ENCODE results near the gene KRTAP10-10.
A peak's percentile ranks its signal among the peaks of the same experiment; 100 is the strongest.
"Not testable (repeated sequence)": the region's sequence is repeated elsewhere in the genome, so short reads cannot be mapped to it uniquely, and the experiment has no call there.

Gene KRTAP10-10

DNA sequence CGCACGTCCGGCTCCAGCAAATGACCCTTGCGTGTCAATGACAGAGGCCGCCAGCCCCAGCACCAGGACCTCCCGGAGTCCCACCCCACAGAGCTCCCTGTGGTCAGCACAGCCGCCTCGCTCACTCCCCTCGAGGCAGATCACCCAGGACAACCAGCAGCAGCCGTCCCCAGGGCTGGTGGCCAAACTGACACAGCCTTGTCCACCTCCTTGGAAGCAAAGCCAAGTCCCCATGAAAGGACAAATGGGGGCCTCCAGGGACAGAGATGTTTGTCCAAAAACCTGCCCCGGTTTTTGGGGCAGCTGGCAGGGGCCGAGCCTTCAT, 2.1 kb downstream of the KRTAP10-10 start:
- in situ Hi-C loops (cut with HindIII; ENCODE audit: low pct_unique_long_range_greater_than_20kb, low sequenced_read_pairs), result no loop called here
- DNase-seq (ENCODE audit: low read depth in 1 of 2, low spot score in 1 of 2), result no peak
- TF ChIP-seq JUND (IDR thresholded peaks at IDR 0.05; ENCODE audit: low read depth), result no peak

DNA sequence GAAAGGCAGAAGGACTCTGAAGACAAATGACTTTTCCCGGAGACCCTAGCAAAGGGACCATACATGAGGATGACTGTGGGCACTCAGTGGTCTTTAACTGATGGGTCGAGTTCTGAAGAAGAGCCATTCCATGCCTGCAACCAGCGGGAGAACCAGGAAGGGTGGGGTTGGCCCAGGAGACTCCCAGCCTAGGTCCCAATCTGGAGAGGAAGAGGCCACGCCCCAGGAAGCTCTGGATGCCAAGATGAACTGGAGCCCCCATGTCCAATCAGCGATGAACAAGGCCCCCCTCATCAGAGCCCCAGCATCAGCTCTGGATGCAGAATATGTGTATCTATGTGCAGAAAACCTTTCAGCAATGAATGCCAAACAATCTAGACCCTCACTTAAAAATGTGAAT, 3.6 kb downstream of the KRTAP10-10 start:
- TF ChIP-seq JUND (IDR thresholded peaks at IDR 0.05; ENCODE audit: low read depth), result no peak
- DNase-seq (ENCODE audit: low read depth in 1 of 2, low spot score in 1 of 2), result no peak
- in situ Hi-C loops (cut with HindIII; ENCODE audit: low pct_unique_long_range_greater_than_20kb, low sequenced_read_pairs), result no loop called here

GRCh38 chr21:44643741-44644310, 6.7 kb downstream of the KRTAP10-10 start:
- in situ Hi-C loops (cut with HindIII; ENCODE audit: low pct_unique_long_range_greater_than_20kb, low sequenced_read_pairs), result no loop called here
- no peak for TF ChIP-seq JUND (IDR thresholded peaks at IDR 0.05; ENCODE audit: low read depth)
- DNase-seq (ENCODE audit: low read depth in 1 of 2, low spot score in 1 of 2), result no peak

DNA sequence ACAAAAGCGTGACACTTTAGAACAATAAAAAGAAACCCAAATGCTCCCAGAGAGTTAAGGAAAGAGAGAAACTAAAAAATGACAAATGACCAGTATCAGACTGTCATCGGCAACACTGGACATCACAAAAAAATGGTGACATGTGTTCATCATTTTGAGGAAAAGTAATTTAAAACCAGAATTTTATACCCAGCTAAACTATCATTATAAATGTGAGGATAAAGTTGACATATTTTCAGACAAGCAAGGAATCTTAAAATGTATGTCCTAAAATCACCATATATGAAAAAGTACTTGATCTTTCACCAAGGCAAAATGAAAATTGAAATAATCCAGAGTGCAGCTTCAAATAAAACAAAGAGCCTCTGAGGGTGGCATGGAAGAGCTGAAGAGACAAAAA, 7.7 kb downstream of the KRTAP10-10 start:
- in situ Hi-C loops (cut with HindIII; ENCODE audit: low pct_unique_long_range_greater_than_20kb, low sequenced_read_pairs), result no loop called here
- TF ChIP-seq JUND (IDR thresholded peaks at IDR 0.05; ENCODE audit: low read depth), result no peak
- DNase-seq (ENCODE audit: low read depth in 1 of 2, low spot score in 1 of 2), result no peak

DNA sequence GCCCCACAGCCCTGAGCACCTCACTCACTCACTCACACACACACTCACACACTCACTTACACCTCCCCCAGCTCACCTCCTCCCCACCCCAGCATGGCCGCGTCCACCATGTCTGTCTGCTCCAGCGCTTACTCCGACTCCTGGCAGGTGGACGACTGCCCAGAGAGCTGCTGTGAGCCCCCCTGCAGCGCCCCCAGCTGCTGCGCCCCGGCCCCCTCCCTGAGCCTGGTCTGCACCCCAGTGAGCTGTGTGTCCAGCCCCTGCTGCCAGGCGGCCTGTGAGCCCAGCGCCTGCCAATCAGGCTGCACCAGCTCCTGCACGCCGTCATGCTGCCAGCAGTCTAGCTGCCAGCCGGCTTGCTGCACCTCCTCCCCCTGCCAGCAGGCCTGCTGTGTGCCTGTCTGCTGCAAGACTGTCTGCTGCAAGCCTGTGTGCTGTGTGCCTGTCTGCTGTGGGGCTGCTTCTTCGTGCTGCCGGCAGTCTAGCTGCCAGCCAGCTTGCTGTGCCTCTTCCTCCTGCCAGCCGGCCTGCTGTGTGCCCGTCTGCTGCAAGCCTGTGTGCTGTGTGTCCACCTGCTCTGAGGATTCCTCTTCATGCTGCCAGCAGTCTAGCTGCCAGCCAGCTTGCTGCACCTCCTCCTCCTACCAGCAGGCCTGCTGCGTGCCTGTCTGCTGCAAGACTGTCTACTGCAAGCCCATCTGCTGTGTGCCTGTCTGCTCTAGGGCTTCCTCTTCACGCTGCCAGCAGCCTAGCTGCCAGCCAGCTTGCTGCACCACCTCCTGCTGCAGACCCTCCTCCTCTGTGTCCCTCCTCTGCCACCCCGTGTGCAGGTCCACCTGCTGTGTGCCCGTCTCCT, 9.4 kb downstream of the KRTAP10-10 start, which contains the start of gene KRTAP10-11:
KRTAP10-11 (plus strand) TSS at position 49 of the 856 bp plus-strand sequence; CDS start at position 94, 45 bp downstream.
- in situ Hi-C loops (cut with HindIII; ENCODE audit: low pct_unique_long_range_greater_than_20kb, low sequenced_read_pairs); DNase-seq (ENCODE audit: low read depth in 1 of 2, low spot score in 1 of 2): not testable (repeated sequence)

DNA sequence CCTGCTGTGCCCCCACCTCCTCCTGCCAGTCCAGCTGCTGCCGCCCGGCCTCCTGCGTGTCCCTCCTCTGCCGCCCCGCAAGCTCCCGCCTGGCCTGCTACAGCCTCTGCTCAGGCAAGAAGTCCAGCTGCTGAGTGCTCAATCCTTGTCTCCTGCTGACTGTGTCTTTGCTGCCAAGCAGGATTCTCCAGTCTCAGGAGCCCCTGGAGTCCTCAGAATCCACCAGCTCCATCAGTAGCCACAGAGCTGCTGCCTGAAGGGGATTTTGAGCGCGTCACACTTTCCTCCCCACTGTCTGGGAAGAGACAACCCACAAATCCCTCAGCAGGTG, 10.0 kb downstream of the KRTAP10-10 start:
- TF ChIP-seq JUND (IDR thresholded peaks at IDR 0.05; ENCODE audit: low read depth), result no peak
- DNase-seq (ENCODE audit: low read depth in 1 of 2, low spot score in 1 of 2), result peak in 1 of 2 experiments; percentile 32
- in situ Hi-C loops (cut with HindIII; ENCODE audit: low pct_unique_long_range_greater_than_20kb, low sequenced_read_pairs), result no loop called here

GRCh38 chr21:44648557-44649311, 11.6 kb downstream of the KRTAP10-10 start:
- no peak for DNase-seq (ENCODE audit: low read depth in 1 of 2, low spot score in 1 of 2)
- in situ Hi-C loops (cut with HindIII; ENCODE audit: low pct_unique_long_range_greater_than_20kb, low sequenced_read_pairs), result no loop called here
- TF ChIP-seq JUND (IDR thresholded peaks at IDR 0.05; ENCODE audit: low read depth), result no peak

GRCh38 chr21:44649521-44650100, 12.5 kb downstream of the KRTAP10-10 start:
- no peak for DNase-seq (ENCODE audit: low read depth in 1 of 2, low spot score in 1 of 2)
- no peak for TF ChIP-seq JUND (IDR thresholded peaks at IDR 0.05; ENCODE audit: low read depth)
- in situ Hi-C loops (cut with HindIII; ENCODE audit: low pct_unique_long_range_greater_than_20kb, low sequenced_read_pairs), result no loop called here

GRCh38 chr21:44650265-44650972, 13.3 kb downstream of the KRTAP10-10 start:
- no peak for TF ChIP-seq JUND (IDR thresholded peaks at IDR 0.05; ENCODE audit: low read depth)
- DNase-seq (ENCODE audit: low read depth in 1 of 2, low spot score in 1 of 2), result no peak
- in situ Hi-C loops (cut with HindIII; ENCODE audit: low pct_unique_long_range_greater_than_20kb, low sequenced_read_pairs), result no loop called here

DNA sequence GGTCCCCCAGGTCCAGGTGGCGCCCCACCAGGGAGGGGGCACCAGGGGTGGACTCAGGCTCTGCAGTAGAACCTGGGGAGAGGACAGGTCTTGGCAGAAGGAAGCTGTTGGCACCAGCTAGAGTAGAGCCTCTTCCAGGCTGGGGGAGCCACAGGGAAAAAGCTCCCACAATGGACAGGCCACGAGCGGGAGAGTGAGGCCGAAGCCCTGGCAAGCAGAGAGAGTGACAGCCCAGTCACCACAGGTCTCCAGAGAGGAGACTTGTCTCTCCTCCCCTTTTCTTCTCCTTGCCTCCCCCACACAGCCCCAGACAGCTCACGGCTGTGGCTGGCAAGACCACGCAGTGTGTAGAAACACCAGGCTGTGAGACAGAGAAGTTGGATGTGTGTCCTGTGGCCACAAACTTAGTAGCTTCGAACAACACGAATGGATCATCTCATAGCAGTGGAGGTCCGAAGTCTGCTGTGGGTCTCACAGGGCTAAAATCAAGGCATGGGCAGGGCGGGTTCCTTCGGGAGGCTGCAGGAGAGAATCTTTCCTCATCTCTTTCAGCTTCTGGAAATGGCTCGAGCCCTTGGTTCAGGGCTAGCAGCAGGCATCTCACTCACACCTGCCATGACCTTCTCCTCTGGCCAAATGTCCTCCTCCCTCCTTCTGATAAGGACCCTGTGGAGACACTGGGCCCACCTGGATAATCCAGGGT, 14.0 kb downstream of the KRTAP10-10 start:
- in situ Hi-C loops (cut with HindIII; ENCODE audit: low pct_unique_long_range_greater_than_20kb, low sequenced_read_pairs), result no loop called here
- no peak for DNase-seq (ENCODE audit: low read depth in 1 of 2, low spot score in 1 of 2)
- no peak for TF ChIP-seq JUND (IDR thresholded peaks at IDR 0.05; ENCODE audit: low read depth)

DNA sequence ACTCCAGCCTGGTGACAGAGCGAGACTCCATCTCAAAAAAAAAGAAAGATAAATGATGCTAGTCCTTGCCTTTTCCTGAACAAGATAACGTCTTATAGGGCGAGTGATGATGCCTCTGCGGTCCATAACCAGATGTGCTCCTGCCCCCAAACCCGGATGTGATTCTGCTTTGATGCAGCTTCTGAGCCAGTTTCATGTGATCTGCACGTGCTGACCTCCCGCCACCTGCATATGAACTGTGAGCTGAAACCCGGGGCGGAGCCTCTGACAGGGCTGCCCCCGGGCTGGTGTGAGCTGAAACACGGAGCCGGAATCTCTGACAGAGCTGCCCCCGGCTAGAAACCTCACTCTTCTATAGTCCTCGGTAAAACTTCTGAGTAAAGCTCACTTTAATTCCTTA, 16.0 kb downstream of the KRTAP10-10 start:
- DNase-seq (ENCODE audit: low read depth in 1 of 2, low spot score in 1 of 2), result no peak
- TF ChIP-seq JUND (IDR thresholded peaks at IDR 0.05; ENCODE audit: low read depth), result no peak
- in situ Hi-C loops (cut with HindIII; ENCODE audit: low pct_unique_long_range_greater_than_20kb, low sequenced_read_pairs), result no loop called here

Measured in T47D (cell line).